GM10266 (cell line): ENCODE results near the gene SPATA21.

Experiments used
- DNase-seq: peaks from one replicate; pipeline ENCODE4 v3.0.0; 2012; ENCODE audit errors: extremely low spot score
- TF ChIP-seq, protein P1 (sequence below): IDR thresholded peaks from 2 replicates; pipeline ENCODE4 v1.5.1; 2012; ENCODE audit warnings: mild to moderate bottlenecking, low read depth; ENCODE audit not compliant: control insufficient read depth, insufficient read depth; ENCODE audit errors: missing control alignments

The SPATA21 gene

DNA sequence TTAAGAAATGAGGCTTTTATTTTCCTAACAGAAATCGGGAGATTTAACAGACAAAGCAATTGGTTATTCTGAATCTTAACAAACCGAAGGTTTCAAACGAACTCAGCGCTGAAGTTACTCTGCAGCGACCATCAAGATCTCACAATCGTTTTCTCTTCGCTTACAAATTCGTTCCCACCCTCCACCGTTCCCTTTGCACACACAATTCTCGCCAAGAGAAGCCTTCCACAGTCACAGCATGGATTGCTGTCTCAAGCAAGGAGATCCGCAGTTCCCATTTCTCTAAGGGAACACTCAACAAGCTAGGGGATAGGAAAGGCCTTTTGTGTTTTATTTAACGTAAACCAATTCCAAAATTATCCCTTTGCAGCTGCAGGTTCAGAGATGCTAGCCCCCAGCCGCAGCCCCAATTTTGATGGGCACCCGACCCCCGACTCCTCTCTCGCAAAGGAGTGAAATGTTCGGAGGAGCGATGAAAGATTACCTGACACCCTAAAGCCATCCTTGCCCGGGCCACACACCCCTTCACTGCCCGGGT, 85.7 kb downstream of the SPATA21 start:
- TF ChIP-seq, protein P1, sequence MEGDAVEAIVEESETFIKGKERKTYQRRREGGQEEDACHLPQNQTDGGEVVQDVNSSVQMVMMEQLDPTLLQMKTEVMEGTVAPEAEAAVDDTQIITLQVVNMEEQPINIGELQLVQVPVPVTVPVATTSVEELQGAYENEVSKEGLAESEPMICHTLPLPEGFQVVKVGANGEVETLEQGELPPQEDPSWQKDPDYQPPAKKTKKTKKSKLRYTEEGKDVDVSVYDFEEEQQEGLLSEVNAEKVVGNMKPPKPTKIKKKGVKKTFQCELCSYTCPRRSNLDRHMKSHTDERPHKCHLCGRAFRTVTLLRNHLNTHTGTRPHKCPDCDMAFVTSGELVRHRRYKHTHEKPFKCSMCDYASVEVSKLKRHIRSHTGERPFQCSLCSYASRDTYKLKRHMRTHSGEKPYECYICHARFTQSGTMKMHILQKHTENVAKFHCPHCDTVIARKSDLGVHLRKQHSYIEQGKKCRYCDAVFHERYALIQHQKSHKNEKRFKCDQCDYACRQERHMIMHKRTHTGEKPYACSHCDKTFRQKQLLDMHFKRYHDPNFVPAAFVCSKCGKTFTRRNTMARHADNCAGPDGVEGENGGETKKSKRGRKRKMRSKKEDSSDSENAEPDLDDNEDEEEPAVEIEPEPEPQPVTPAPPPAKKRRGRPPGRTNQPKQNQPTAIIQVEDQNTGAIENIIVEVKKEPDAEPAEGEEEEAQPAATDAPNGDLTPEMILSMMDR, result no peak
- no peak for DNase-seq

DNA sequence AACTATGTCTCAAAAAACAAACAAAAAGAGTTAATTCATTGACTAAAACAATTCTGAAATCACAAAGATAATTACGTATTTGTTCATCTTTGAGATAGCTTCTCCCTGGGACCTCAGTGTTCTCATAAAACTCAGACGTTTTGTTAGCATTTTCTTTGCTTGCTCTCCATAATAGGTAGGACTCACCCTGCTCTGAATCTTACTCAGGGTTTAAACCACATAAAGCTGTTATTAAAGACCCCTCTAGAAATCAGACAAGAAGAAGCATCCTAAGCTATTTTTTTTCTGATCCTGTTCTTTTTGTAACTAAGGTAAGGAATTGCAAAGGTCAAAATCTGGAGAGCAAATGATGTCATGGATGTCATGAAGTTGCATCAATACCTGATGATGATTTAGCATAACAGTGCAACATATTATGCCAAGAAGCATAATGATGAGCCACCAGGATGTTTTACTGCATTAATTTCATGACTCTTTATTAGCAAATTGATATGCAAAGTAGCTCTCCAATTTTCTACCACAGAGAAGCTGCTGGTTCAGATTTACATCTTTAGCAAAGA, 87.3 kb downstream of the SPATA21 start:
- DNase-seq, result no peak
- TF ChIP-seq, protein P1, result no peak
